MM.1S (cell line): ENCODE measurements around the gene TMEM209.
"Not testable (repeated sequence)": the region's sequence is repeated elsewhere in the genome, so short reads cannot be mapped to it uniquely, and the experiment has no call there.

Source experiments
- DNase-seq: peaks from one replicate; pipeline ENCODE4 v3.0.0-alpha.2; 2015
- H2AFZ ChIP-seq: fragments of 300-600 bp; sonication (generic); 2 replicates; pipeline ENCODE4 v1.6.0; 2016; ENCODE audit warnings: antibody characterized with exemption, low read length
- H3F3A ChIP-seq: fragments of 300-600 bp; sonication (generic); 2 replicates; pipeline ENCODE4 v1.6.1; 2016; ENCODE audit warnings: mild to moderate bottlenecking, antibody characterized with exemption, low read length, moderate library complexity, mixed read lengths; ENCODE audit not compliant: insufficient read depth
- H3K27ac ChIP-seq: fragments of 300-600 bp; sonication (generic); 2 replicates; pipeline ENCODE4 v1.5.1; 2016; ENCODE audit warnings: mild to moderate bottlenecking, low read length
- H3K27me3 ChIP-seq: fragments of 300-600 bp; sonication (generic); replicated peaks from 2 replicates; pipeline ENCODE4 v1.6.0; 2016; ENCODE audit warnings: low read length; ENCODE audit not compliant: insufficient read depth
- H3K36me3 ChIP-seq: fragments of 300-600 bp; sonication (generic); replicated peaks from 2 replicates; pipeline ENCODE4 v1.6.1; 2016; ENCODE audit warnings: mild to moderate bottlenecking, low read length, mixed read lengths; ENCODE audit not compliant: insufficient read depth
- H3K4me1 ChIP-seq: fragments of 300-600 bp; sonication (generic); 2 replicates; pipeline ENCODE4 v1.6.1; 2016; ENCODE audit warnings: low read length, mixed read lengths
- H3K4me2 ChIP-seq: fragments of 300-600 bp; sonication (generic); 2 replicates; pipeline ENCODE4 v1.6.0; 2016; ENCODE audit warnings: low read depth, low read length
- H3K4me3 ChIP-seq: fragments of 300-600 bp; sonication (generic); 2 replicates; pipeline ENCODE4 v1.5.1; 2016; ENCODE audit warnings: low read length, mixed read lengths
- H3K79me2 ChIP-seq: fragments of 300-600 bp; sonication (generic); 2 replicates; pipeline ENCODE4 v1.6.1; 2016; ENCODE audit warnings: mixed run types, low read length, mixed read lengths
- H3K9ac ChIP-seq: fragments of 300-600 bp; sonication (generic); 2 replicates; pipeline ENCODE4 v1.6.1; 2016; ENCODE audit warnings: low read length, mixed read lengths
- H3K9me2 ChIP-seq: fragments of 300-600 bp; sonication (generic); replicated peaks from 2 replicates; pipeline ENCODE4 v1.6.1; 2016; ENCODE audit warnings: mild to moderate bottlenecking, low read length, mixed read lengths; ENCODE audit not compliant: insufficient read depth
- H3K9me3 ChIP-seq: fragments of 300-600 bp; sonication (generic); replicated peaks from 2 replicates; pipeline ENCODE4 v1.6.1; 2016; ENCODE audit warnings: mild to moderate bottlenecking, low read length, mixed read lengths; ENCODE audit not compliant: insufficient read depth
- H4K20me1 ChIP-seq: fragments of 300-600 bp; sonication (generic); 2 replicates; pipeline ENCODE4 v1.6.1; 2016; ENCODE audit warnings: mild to moderate bottlenecking, low read length, moderate library complexity, mixed read lengths; ENCODE audit not compliant: insufficient read depth
- CTCF ChIP-seq: fragments of 300-600 bp; sonication (generic); IDR thresholded peaks from 2 replicates; pipeline ENCODE4 v1.5.1; 2016; ENCODE audit warnings: antibody characterized with exemption, low read length, mixed read lengths
- EZH2 ChIP-seq: fragments of 300-600 bp; sonication (generic); optimal IDR thresholded peaks from 2 replicates; pipeline ENCODE3; 2017; ENCODE audit warnings: low read depth, mild to moderate bottlenecking, antibody characterized with exemption, low read length, mixed read lengths
- EZH2phosphoT487 ChIP-seq: fragments of 300-600 bp; sonication (generic); IDR thresholded peaks from 2 replicates; pipeline ENCODE4 v1.6.1; 2018; ENCODE audit warnings: antibody characterized with exemption, low read length

The TMEM209 gene

GRCh38 chr7:130127821-130128317, 77.3 kb downstream of the TMEM209 start:
- no peaks in the 10 kb centered on the region for H3K79me2 ChIP-seq
- no peaks in the 10 kb centered on the region; the same call in 1 of the 2 replicates for H3K36me3 ChIP-seq
- H3K27me3 ChIP-seq = no peaks in the 10 kb centered on the region
- no peaks in the 10 kb centered on the region for H3K9me2 ChIP-seq
- H3K27ac ChIP-seq = no peak overlapping the region
- no peak for DNase-seq
- no peak overlapping the region for H3K4me3 ChIP-seq
- no peak overlapping the region for H3K9ac ChIP-seq
- no peak overlapping the region for H3K4me2 ChIP-seq
- no peaks in the 10 kb centered on the region for H3K4me1 ChIP-seq
- H2AFZ ChIP-seq = no peak overlapping the region
- no peaks in the 10 kb centered on the region for H3K9me3 ChIP-seq
- H3F3A ChIP-seq = no peaks in the 10 kb centered on the region
- TF ChIP-seq EZH2 (no peak), CTCF (no peak), EZH2phosphoT487 (no peak)
- no peaks in the 10 kb centered on the region for H4K20me1 ChIP-seq

- H3F3A ChIP-seq = no peaks in the 10 kb centered on the region
- H3K36me3 ChIP-seq = no peaks in the 10 kb centered on the region; the same call in 1 of the 2 replicates
- H3K4me3 ChIP-seq = no peak overlapping the region
- no peaks in the 10 kb centered on the region for H3K79me2 ChIP-seq
- DNase-seq = no peak
- TF ChIP-seq EZH2 = no peak
- TF ChIP-seq CTCF = no peak
- TF ChIP-seq EZH2phosphoT487 = no peak
- no peaks in the 10 kb centered on the region for H4K20me1 ChIP-seq
- H3K9ac ChIP-seq = no peak overlapping the region
- no peaks in the 10 kb centered on the region for H3K9me2 ChIP-seq
- no peak overlapping the region for H3K27ac ChIP-seq
- no peak overlapping the region for H2AFZ ChIP-seq
- no peak overlapping the region for H3K4me2 ChIP-seq
- no peaks in the 10 kb centered on the region for H3K9me3 ChIP-seq
- H3K27me3 ChIP-seq = no peaks in the 10 kb centered on the region
- H3K4me1 ChIP-seq = no peaks in the 10 kb centered on the region
Measured at GRCh38 chr7:130127404-130127803, 77.8 kb downstream of the TMEM209 start.

- not testable (repeated sequence) for DNase-seq, H3K4me2 ChIP-seq, H3K4me3 ChIP-seq, H2AFZ ChIP-seq, H3K9me3 ChIP-seq, H3K9me2 ChIP-seq, H4K20me1 ChIP-seq, H3K9ac ChIP-seq, H3K27ac ChIP-seq, H3K36me3 ChIP-seq, H3F3A ChIP-seq, H3K4me1 ChIP-seq, H3K27me3 ChIP-seq, H3K79me2 ChIP-seq
Measured at GRCh38 chr7:130126840-130127239, 78.4 kb downstream of the TMEM209 start.

- Histone ChIP-seq H3K4me2 (no peak overlapping the region), H3K79me2 (no peaks in the 10 kb centered on the region), H3K9me2 (no peaks in the 10 kb centered on the region), H4K20me1 (no peaks in the 10 kb centered on the region), H3K27me3 (no peaks in the 10 kb centered on the region), H3K9me3 (no peaks in the 10 kb centered on the region), H3K9ac (no peak overlapping the region), H2AFZ (no peak overlapping the region), H3K36me3 (no peaks in the 10 kb centered on the region; the same call in 1 of the 2 replicates), H3K4me3 (no peak overlapping the region), H3K4me1 (no peaks in the 10 kb centered on the region), H3F3A (no peaks in the 10 kb centered on the region), H3K27ac (no peak overlapping the region)
- DNase-seq = no peak
- no peak for TF ChIP-seq EZH2
- no peak for TF ChIP-seq CTCF
- no peak for TF ChIP-seq EZH2phosphoT487
Measured at GRCh38 chr7:130124711-130125110, 80.5 kb downstream of the TMEM209 start.
